Heart left ventricle (tissue), 13 donors: ENCODE data around the gene MED10.

ENCODE experiments used
- CTCF ChIP-seq, 12 donors: fragments of 200-600 bp; sonication (generic) in 4 of 12; IDR thresholded peaks; one replicate each; pipeline versions ENCODE4 v1.5.0 to v1.8.0; 2018 to 2022; ENCODE audit warnings: antibody characterized with exemption in 12 of 12, mild to moderate bottlenecking in 5 of 12
- POLR2A ChIP-seq, 2 donors: fragments of 450-650 bp; IDR thresholded peaks; one replicate each; pipeline ENCODE4 v1.6.1; 2017; ENCODE audit warnings: antibody characterized with exemption in 2 of 2, mild to moderate bottlenecking in 2 of 2, moderate library complexity in 2 of 2
- donor health status: ischemic (EF 13 %, LVEDD 7.1; RV severe dilation, severe dysfunction).
- donor health status: DM: no; HTN: yes; CAD: no.
- donor health status: DM: no; HTN: no; CAD: no.
- donor health status: ischemic (EF 25% LVEDD 6.9; RV normal size, moderate dysfunction).
- donor health status: ischemic (EF 25% LVEDD 5.7; RV mildly dilated, moderate dysfunction).
- donor health status: ischemic (EF 35%, LVEDD 5.7; RV mildly dilated, moderate dysfunction).
- donor health status: nonischemic (EF 11% LVEDD 7.7; RV severe dilation, severe dysfunction).
- donor health status: DM: yes; HTN: yes; CAD: no.
- donor health status: PGD.
- donor health status: ischemic (EF 29% LVEDD 5.4; RV normal size, mild dysfunction).
- donor health status: nonischemic (EF 23%, LVEDD 6.1; RV moderate dilation, normal function).

- TF ChIP-seq POLR2A (IDR thresholded peaks at IDR 0.05): no peak
- no peak for TF ChIP-seq CTCF (IDR thresholded peaks at IDR 0.05)
Observed at GRCh38 chr5:6383376-6383775, 5.0 kb upstream of the MED10 start.
